GM23248 (cell line): ENCODE measurements around the gene NOG.

Experiments
- EZH2 ChIP-seq: fragments of 200-600 bp; sonication (generic); IDR thresholded peaks from 2 replicates; pipeline ENCODE4 v1.6.1; 2018; ENCODE audit warnings: antibody characterized with exemption, mild to moderate bottlenecking; ENCODE audit not compliant: insufficient read depth, poor library complexity, severe bottlenecking
- EZH2phosphoT487 ChIP-seq: fragments of 200-600 bp; sonication (generic); IDR thresholded peaks from 2 replicates; pipeline ENCODE4 v1.6.1; 2018; ENCODE audit warnings: antibody characterized with exemption, moderate library complexity, mild to moderate bottlenecking, low read depth; ENCODE audit not compliant: insufficient read depth

DNA sequence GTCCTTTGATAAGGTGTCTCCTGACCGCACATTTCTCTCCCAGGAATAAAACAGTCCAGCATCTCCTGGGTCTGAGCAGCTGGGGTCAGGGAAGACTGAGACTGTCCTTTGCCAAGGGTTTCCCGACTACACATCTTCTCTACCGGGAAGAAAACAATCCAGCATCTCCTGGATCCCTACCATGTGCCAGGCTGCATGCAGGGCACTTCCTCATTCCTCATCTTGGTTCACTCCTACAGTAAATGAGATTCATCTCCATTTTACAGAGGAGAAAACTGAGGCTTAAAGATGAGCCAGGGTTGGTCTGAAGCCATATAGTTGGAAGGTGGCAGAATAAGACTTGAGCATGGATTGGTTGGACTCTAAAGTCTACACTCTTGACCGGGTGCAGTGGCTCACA lies 36.7 kb downstream of the NOG start:
- TF ChIP-seq EZH2phosphoT487 (no peak), EZH2 (no peak)
